GM21528 (cell line): ENCODE measurements around the gene KRT37.
"Not testable (repeated sequence)": the region's sequence is repeated elsewhere in the genome, so short reads cannot be mapped to it uniquely, and the experiment has no call there.

Source experiments
- ATAC-seq: cut with Tn5 transposase; IDR thresholded peaks from one replicate; pipeline ENCODE4 v1.9.1; 2021; ENCODE audit warnings: mild to moderate bottlenecking, moderate library complexity; ENCODE audit not compliant: unreplicated experiment, low FRiP score

Gene KRT37

DNA sequence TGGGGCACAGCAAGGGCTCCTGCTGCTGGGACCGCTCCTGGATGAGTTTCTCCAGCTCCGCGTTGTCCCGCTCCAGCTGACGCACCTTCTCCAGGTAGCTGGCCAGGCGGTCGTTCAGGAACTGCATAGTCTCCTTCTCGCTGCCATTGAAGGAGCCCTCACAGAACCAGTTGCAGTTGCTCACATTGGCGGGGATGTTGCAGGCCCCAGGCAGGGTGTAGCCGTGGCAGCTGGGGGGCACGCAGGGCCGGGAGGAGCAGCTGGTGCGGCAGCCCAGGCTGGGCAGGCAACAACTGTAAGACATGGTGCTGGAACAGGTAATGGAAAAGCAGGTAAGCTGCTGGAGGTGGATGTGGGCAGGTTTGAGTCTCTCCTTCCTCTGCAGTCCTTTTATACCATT is 42.4 kb downstream of the KRT37 start, which contains the start of gene KRT34:
Gene KRT34, minus strand, starts transcription at position 364 of the 400 bp plus-strand sequence. Its CDS starts 60 bp downstream, at position 304.
- not testable (repeated sequence) for ATAC-seq

GRCh38 chr17:41380091-41380490 is 44.3 kb downstream of the KRT37 start:
- ATAC-seq: not testable (repeated sequence)

DNA sequence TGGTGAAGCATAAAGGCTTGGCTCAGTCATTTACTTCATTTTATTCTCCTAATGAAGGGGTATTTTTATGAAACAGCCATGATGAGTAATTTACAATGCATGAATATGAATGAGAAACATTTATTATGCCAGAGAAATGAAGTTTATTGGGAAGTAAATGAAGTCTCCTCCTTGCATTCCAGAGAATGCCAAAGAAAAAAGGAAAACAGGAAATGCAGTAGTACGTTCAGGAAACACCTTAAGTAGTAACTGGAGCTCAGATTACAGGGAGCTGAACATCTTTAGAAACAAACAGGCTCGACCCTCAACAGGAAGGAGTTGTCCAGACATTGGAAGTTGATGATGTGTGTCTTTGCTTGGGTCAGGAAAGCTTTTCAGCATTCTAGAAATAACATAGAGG is 46.8 kb downstream of the KRT37 start:
- no peak for ATAC-seq
